Superior temporal gyrus (tissue), 1 donor: ENCODE results near the gene CDH15.
"Not testable (repeated sequence)": the region's sequence is repeated elsewhere in the genome, so short reads cannot be mapped to it uniquely, and the experiment has no call there.

Experiments
- DNase-seq: peaks from one replicate; pipeline ENCODE4 v3.0.0-alpha.2; 2016; ENCODE audit errors: extremely low spot score

Gene CDH15

DNA sequence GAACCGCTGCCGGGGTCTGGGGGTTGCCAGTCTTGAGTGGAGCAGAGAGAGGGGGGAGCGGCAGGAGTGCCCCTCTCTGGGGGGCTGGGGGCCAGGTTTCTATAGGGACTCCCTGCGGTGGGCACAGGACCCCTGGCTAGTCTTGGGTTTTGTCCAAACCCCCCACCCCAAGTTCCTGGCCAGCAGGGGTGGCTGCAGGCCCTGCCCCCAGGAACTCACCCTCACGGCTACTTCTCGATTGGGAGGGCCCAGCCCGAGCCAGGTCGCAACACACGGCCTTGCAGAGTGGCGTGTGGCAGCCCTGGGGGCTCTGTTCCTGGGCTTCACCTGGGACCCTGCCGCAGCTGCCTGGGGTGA is 601 bp downstream of the CDH15 start:
- no peak for DNase-seq

DNA sequence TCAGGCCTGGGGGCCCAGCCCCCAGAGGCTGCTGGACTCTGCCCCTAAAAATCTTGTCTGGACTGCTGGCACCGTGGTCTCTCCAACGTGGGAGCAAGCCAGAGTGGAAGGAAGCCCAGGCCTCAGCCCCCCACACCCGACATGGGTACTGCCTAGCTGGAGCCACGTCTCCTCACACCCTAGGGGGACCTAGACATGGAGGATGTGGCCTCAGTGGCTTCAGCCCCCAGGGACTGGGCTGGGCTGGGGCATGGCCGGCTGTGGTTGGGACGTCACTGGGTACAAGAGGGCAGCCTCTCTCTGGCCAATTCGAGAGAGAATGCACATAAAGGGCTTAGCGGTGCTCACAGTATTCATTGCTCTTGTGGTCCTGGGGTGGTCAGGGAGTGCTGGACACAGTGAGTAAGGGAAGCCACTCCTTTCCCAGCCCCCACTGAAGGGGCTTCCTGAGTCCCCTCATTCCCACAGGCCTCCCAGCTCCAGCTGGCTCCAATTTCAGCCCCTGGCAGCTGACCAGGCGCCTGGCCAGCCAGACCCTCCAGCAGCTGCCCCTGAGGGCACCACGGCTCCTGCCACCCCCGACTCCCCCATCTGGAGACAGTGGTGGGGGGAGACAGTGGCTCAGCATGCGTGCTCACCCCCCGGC is 1.1 kb downstream of the CDH15 start:
- no peak for DNase-seq

DNA sequence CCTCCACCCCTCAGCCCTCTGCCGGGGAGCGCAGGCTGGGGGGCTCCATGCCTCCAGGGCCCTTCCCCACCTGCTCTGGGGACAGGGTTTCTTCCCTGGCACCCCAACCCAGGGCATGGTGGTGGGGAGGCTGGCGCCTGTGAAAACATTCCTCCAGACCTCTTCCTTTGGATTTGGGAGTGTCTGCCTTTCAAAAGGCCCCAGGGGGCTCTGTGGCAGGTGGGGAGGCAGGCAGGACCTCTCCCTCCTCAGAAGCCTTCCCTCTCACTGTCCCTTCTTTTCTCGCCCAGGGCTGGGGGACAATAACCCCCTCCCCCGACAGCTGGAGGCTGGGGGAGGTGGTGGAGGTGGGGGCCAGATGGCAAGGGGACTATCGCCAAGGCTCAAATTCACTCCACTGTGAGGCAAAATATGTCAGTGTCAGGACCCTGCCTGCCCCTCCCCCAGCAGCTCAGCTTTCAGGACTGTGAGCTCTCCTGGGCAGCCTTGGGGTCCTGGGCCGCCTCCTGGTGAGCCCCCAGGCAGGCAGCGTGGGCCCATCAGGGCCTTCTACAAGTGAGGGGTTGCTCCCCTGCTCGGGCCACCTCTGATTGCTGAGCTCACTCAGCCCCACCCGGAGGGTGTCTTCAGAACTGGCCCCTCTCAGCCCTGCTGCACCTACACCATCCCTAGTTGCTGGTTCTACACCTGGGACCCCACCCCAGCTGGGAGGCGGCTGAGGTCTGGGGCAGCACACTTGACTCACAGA is 1.8 kb downstream of the CDH15 start:
- DNase-seq = no peak

DNA sequence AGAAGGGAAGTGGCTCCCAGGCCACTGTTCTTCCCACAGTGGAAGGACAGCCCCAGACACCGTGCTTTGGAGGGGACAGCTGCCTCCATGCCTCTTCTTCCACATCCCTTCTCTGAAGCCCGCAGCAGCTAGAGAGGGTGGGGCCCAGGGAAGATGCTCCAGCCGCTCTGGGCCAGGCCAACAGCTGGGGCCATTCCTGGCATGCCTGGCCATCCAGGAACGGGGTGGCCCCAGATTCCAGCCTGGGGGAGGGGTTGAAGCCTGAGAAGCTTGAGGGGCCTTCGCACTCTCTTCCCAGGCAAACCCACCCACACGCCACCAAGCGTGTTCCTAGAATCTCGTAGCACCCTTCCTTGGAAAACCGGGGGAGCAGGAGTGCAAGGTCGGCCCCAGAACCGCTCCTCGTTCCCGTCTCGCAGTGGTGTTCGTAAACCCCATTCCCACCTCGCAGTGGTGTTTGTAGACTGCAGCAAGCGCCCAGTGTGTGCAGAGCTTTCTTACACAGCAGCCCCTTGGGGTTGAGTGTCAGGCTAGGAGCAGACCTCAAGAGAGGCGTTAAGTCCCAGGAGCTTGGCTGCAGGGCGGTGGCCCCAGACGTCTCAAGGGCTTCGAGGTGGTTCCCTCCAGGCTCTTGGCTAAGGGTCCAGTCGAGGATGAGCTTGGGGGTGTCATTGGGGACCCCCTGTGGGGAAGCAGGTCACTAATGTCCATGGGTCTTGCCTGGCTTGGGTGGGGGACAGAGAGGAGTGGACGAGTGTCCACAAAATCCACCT is 2.7 kb downstream of the CDH15 start:
- DNase-seq = no peak

DNA sequence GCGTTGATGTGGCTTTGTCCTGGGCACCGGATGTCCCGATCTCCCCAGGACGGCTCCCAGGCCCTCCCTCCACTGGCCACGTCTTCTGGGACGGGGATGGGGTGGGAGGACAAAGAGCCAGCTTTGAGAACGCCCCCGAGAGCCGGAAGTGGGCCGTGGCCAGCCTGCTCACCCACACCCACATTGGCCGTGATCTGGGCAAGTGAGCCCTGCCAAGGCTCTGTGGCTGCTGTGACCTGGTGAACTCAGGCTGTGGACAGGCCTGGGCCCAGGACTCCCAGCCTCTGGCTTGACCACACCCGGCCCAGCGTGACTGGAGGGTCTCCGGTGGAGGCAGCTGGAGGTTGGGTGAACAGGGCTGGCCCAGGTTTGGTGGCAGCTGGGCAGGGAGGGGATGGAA is 3.3 kb downstream of the CDH15 start:
- DNase-seq = no peak

DNA sequence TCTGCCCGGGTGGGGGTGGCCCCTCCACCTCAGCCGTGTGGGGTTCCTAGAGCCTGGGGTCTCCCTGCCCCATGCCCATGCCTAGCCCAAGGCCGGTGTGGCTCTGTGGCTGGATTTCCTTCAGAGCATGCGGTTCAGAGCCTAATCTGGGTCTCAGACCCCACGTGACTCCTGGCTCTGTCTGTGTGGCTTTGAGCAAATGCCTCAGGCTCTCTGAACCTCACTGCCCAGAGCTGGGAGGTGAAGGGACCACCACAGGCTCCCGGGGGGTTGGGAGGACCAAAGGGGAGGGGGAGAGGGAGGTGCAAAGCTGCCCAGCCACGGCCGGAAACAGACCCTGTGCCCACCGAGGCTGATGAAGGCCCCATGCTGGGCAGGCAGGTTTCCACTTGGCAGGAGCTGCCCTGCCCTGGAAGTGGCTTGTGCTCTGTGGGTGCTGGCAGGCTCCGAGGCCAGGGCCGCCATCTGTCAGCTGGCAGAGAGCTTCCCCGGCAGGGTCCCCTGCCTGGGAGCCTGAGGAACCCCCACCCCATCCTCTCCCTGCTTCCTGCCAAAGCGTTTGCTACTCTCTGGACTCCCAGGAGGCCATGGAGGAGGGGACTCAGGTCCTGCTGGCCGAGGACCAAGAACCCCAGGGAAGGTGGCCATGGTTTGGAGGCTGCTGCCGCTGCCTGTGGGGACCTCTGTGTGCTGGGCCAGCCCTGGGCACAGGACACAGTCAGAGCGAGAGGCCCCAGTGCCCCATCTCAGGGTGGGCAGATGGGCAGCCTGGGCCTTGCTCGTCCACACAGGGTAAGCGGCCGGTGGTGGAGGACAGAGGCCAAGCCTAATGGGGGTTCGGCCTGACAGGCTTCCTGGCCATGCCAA is 4.0 kb downstream of the CDH15 start:
- DNase-seq = no peak

DNA sequence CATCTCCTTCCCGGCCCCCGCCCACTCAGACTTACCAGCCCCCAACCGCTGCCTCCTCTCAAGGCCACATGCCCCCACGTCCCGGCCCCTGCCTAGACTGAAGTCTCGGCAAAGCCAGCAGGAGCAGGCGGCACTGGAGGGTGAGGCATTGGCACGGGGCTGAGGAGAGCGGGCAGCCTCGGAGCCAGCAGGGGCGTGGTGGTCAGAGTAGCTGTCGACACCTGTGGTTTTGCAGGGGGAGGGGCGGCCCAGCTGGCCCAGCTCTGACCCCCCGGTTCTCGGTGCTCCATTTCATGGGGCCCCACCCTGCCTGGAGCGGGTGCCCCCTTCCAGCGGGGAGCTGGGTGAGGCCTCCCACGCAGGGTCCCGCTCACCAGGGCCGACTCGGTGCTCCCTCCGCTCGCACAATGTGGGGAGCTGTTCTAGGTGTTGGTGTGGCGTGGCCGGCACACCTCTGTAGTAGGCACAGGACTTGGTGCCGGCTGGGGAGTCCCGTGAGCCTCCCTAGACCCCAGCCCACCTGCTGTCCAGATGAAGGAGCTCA is 4.7 kb downstream of the CDH15 start:
- DNase-seq = no peak

DNA sequence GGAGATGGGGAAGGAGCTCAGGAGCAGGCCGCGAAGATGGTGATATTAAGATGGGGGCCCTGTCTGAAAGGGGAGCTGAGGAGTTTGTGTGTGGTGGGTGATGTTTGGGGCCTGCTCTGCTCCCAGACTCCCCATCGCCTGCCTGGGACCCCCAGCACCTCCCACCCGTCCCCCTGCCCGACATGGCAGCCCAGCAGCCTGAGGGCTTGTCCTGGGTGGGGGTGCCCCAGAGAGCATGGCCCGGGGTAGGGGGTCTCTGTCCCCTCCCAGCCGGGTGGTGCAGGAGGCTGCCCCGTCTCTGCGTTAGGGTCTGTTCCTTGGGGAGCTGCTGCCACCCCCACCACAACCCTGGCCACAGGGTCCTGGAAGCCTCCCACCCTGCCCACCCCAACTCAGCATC is 5.2 kb downstream of the CDH15 start:
- no peak for DNase-seq

DNA sequence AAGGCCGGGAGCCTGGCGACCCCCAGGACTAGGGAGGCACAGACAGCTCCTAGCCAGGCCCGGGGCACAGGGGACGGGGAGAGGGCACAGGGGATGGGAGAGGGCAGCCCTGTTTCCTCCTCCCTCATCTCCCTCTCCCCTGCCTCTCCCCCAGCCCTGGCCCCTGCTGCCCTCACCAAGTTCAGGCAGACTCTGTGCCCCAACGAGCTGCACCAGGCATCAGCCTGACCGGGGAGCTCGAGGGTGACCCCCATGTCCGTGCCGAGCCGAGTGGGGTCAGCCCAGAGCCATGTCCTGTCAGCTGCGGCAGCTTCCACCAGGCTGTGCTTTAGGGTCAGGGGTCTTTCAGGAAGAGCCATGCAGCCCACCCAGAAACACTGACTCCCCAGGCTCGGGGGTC is 6.0 kb downstream of the CDH15 start:
- DNase-seq = no peak

DNA sequence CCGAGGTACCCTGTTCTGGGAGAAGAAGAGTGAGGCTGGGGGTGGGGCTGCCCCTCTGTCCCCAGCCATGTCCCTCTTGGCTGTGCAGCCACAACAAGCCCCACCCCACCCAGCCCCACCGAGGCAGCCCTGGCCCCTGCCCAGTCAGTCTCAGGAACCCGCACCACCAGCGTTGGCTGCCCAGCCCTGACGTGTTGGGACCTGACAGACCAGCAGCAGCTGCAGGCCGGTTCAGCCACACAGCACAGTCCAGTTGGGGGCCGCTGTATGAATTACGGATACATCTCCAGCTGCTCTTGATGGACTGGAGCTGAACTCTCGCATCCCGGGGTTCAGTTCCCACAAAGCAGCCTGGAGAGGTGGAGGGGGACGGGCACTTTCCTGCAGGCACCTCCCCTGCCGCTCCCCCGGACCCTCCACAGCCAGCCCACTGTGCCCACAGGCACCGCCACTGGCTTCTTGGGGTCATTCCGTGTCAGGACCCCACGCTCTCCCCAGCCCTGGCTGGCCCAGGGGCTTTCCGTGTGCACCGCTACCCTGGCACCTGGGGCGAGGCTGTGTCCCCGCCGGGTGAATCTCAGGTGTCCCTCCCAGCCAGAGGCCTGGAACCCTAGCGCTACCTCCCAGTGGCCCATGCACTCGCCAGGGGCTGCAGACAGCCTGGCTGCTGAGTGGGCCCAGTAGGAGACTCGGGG is 7.1 kb downstream of the CDH15 start:
- DNase-seq = no peak

DNA sequence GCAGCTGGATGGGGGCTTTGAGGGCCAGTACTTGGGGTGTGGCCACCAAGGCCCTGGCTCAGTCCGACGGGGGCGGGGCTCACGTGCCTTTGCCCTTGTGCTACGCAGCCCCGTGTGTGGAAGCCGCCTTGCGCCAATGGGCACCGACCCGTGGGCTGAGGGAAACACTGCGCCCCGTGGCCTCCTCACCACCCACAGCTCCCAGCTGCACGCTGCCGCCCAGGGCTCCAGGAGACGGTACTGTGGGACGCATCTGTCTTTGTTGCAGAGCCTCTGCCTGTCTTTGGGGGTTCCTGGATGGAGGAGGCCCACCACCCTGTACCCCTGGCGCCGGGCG is 7.6 kb downstream of the CDH15 start:
- no peak for DNase-seq

DNA sequence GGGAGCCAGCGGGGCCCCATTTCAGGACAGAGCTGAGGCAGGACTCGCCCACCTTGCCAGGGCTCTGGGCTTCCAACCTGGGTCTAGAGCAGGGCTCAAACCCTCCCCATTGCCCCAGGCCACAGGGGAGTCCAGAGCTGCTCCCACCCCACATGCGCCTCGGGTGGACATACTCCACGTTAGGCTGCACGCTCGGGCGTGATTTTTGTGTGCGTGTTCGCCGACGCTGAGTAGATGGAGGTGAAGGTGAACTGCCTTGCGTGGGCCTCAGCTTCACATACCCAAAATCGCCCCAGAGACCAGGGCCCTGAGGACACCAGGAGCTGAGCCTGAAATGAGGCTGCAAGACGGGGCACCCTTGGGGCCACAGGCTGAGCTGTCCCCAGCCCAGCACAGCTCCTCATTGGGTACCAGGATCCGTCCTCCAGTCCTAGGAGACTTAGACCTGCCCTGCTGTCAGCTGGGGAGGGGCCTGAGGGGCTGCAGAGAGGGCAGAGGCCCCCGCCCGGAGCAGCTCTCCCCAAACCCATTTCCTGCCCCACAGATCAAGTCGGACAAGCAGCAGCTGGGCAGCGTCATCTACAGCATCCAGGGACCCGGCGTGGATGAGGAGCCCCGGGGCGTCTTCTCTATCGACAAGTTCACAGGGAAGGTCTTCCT is 8.2 kb downstream of the CDH15 start:
- DNase-seq = no peak

DNA sequence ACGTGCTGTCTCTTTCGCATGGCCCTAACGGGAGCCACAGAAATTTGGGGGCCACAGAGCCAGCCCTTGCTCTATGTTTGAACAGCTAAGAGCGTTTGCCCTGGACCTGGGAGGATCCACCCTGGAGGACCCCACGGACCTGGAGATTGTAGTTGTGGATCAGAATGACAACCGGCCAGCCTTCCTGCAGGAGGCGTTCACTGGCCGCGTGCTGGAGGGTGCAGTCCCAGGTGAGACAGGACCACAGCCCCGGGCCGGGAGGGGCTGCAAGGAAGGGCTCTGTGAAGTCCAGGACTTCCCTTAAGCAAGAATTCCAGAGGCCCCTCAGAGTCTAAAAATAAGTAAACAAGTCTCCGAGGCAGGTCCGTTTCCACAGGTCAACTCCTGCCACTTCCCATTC is 11.9 kb downstream of the CDH15 start:
- no peak for DNase-seq

DNA sequence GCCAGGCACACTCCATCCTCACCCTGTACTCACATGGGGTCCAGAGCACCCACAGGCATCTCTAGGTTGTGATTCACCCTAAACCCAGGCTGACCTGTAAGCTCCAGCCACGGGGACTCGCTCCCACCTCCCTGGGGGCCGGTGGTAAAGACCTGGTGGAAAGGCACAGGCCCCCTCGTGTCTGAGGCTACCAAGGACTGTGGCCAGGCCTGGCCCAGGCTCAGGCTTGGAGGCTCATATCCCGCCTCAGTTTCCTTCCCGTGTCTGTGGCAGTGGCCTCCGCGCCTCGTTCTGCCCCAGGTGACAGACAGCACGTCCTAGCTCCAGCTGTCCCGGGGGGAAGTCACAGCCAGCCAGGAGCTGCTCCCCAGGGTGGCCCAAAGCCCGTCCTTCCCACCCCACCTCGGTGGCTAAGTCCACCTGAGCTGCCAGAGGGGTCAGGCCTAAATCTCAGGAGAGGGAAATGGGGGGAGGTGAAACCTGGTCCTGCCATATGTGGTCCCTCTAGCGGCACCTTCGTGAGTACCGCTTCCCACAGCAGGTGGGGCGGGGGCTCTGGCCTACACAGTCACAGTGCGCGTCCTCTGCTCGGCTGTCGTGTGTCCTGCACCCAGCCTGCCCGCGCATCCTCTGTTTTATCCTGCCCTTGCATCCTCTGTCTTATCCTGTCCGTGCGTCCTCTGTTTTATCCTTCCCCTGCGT is 12.6 kb downstream of the CDH15 start:
- DNase-seq = no peak

DNA sequence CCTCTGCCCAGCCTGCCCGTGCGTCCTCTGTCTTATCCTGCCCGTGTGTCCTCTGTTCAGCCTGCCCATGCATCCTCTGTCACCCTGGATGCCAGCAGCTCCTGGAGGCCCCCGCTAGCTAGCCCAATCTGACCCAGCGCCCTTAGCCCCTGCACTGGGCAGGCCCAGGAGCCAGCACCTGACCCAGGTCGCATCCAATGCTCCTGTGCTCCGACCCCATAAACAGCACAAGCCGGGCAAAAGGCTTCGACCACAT is 13.1 kb downstream of the CDH15 start:
- no peak for DNase-seq

DNA sequence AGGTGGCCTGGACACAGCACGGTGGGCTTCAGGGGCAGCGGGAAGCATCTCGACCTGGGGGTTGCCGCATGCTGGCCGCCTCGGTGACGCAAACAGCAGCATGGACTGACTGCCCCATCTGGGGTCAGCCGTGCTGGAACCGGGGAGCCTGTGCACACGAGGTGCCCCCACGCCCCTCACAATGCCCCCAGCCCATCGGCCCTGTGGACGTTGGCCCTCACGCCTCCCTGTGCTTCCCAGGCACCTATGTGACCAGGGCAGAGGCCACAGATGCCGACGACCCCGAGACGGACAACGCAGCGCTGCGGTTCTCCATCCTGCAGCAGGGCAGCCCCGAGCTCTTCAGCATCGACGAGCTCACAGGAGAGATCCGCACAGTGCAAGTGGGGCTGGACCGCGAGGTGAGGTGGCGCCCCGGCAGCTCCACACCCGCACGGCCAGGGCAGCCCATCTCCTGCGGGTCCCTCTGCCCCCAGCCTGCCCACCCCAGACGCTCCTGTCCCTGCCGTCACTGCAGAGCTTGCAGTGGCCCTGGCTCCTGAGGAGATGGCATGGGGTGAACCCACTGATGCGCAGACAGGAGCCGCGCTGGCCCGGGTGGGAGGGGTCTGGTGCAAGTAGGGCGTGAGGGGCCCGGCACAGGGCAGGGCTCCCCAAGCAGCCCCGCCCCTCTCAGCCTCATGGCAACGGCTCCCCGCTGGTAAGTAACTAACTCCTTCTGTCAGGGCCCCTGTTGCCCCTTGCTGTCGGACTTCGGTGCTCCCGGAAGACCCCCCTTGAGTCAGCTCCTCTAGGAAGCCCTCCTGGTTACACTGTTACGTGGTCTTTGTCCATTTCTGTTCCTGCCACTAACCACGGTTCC is 13.6 kb downstream of the CDH15 start:
- no peak for DNase-seq

DNA sequence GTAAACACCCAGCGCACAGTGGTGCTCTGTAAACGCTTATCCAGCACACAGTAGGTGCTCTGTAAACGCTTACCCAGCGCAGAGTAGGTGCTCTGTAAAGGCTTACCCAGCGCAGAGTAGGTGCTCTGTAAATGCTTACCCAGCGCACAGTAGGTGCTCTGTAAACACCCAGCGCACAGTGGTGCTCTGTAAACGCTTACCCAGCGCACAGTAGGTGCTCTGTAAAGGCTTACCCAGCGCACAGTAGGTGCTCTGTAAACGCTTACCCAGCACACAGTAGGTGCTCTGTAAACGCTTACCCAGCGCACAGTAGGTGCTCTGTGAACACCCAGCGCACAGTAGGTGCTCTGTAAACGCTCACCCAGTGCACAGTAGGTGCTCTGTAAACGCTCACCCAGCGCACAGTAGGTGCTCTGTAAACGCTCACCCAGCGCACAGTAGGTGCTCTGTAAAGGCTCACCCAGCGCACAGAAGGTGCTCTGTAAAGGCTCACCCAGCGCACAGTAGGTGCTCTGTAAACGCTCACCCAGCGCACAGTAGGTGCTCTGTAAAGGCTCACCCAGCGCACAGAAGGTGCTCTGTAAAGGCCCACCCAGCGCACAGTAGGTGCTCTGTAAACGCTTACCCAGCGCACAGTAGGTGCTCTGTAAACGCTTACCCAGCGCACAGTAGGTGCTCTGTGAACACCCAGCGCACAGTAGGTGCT is 14.5 kb downstream of the CDH15 start:
- not testable (repeated sequence) for DNase-seq

DNA sequence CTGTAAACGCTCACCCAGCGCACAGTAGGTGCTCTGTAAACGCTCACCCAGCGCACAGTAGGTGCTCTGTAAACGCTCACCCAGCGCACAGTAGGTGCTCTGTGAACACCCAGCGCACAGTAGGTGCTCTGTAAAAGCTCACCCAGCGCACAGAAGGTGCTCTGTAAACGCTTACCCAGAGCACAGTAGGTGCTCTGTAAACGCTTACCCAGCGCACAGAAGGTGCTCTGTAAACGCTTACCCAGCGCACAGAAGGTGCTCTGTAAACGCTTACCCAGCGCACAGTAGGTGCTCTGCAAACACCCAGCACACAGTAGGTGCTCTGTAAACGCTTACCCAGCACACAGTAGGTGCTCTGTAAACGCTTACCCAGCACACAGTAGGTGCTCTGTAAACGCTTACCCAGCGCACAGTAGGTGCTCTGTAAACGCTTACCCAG is 15.1 kb downstream of the CDH15 start:
- DNase-seq = not testable (repeated sequence)
